Effector CD8-positive, alpha-beta T cell (primary cell): ENCODE measurements around the gene TMEM138.
"Not testable (repeated sequence)": the region's sequence is repeated elsewhere in the genome, so short reads cannot be mapped to it uniquely, and the experiment has no call there.

Experiments used
- DNase-seq: peaks from one replicate; lab custom pipeline; 2025; lab: John Stamatoyannopoulos, UW

The TMEM138 gene

GRCh38 chr11:61364012-61364675 is 2.0 kb downstream of the TMEM138 start:
- DNase-seq = no peak

DNA sequence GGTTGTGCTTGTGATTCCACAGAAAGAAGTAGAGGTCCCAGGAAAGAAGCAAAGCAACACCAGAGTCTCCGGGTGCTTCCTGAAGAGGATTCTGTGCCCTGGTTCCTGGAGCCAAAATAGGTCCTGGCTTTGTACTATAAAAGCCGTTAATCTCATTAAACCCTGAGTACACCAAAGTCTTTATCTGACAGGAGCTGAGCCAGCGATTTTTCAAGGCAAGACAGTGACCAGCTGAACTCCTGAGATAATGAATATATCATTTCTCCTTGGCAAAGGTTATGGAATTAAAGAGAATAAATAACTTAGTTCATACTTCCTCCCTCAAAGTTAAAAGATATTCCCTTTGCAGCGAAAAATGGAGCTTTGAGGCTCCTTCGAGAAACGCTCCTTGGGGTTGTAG is 5.2 kb downstream of the TMEM138 start:
- no peak for DNase-seq

GRCh38 chr11:61368646-61369045 is 6.5 kb downstream of the TMEM138 start:
- no peak for DNase-seq

GRCh38 chr11:61369372-61370348 is 7.5 kb downstream of the TMEM138 start:
- no peak for DNase-seq

DNA sequence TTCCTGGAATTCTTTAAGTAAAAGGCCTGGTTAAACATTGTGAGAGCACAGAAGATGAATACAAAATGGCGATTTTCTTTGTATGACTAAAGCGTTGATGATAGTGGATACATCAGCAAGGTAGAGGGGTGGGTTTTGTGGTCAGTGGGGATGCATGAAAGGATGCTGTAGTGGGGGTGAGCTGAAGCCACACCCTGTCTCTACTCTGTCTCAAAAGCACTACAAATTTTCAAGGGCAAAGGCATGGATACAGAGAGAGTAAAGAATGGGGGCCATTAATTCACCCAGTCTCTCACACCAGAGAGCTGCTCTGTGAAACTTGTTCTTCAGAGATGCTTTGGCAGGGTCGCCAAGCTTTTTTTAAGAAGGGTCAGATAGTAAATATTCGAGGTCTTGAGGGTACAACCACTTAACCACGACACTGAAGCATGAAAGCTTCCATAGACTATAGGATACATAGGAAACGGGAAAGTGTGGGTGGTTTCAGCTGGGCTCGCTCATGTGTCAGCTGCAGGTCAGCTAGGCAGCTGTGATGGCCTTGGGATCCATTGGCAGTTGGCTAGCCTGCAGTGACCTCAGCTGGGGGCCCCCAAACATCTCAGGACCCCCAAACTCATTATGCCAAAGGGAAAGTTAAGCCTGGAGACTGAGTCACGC is 8.3 kb downstream of the TMEM138 start:
- no peak for DNase-seq

- no peak for DNase-seq
These were observed 10.7 kb downstream of the TMEM138 start for GRCh38 chr11:61372659-61373420.

GRCh38 chr11:61375761-61376108 is 13.6 kb downstream of the TMEM138 start:
- DNase-seq = no peak

- no peak for DNase-seq
These were observed 15.4 kb downstream of the TMEM138 start for GRCh38 chr11:61377461-61378160.

DNA sequence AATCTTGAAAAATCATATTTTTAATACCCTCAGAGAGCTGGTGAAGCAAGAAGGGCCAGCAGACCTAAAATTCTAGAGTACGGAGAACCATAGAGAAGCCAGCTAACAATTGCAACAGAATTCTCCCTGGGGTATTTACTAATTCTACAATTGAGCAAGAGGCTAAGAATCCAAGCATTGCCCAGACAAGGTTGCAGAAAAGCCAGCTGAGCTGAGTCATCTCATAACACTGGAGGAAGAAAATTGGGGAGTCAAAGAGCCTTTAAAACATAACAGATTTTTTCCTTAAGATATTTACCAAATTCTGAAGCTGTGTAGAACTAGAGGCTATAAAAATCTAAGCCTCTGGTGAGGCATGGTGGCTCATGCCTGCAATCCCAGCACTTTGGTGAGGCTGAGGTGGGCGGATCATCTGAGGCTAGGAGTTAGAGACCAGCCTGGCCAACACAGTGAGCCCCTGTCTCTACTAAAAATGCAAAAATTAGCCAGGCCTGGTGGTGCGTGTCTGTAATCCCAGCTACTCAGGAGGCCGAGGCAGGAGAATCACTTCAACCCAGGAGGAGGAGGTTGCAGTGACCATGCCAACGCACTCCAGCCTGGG is 16.6 kb downstream of the TMEM138 start:
- no peak for DNase-seq

DNA sequence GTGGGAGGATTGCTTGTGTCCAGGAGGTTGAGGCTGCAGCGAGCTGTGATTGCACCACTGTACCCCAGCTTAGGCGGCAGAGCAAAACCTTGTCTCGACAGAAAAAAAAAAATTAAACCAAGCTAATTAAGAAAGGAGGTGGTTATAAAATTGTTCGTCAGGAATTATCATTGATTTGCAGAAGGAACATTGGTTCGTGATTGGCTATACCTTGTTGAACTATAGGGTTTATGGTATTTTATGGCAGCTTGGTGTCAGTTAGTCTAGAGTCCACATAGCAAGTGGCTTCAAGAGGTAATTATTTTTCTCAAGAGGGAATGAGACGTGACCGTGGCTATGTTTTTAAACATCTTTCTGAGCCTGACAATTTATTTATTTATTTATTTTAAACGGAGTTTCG is 18.7 kb downstream of the TMEM138 start:
- no peak for DNase-seq

DNA sequence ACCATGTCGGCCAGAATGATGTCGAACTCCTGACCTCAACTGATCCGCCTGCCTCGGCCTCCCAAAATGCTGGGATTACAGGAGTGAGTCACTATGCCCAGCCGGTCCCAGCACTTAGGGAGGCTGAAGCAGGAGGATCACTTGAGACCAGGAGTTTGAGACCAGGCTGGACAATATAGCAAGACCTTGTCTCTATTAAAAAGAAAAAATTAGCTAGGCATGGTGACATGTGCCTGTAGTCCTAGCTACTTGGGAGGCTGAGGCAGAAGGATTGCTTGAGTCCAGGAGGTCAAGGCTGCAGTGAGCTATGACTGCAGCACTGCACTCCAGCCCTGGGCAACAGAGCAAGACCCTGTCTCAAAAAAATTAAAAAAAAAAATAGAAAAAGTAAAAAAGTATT is 21.7 kb downstream of the TMEM138 start:
- not testable (repeated sequence) for DNase-seq

DNA sequence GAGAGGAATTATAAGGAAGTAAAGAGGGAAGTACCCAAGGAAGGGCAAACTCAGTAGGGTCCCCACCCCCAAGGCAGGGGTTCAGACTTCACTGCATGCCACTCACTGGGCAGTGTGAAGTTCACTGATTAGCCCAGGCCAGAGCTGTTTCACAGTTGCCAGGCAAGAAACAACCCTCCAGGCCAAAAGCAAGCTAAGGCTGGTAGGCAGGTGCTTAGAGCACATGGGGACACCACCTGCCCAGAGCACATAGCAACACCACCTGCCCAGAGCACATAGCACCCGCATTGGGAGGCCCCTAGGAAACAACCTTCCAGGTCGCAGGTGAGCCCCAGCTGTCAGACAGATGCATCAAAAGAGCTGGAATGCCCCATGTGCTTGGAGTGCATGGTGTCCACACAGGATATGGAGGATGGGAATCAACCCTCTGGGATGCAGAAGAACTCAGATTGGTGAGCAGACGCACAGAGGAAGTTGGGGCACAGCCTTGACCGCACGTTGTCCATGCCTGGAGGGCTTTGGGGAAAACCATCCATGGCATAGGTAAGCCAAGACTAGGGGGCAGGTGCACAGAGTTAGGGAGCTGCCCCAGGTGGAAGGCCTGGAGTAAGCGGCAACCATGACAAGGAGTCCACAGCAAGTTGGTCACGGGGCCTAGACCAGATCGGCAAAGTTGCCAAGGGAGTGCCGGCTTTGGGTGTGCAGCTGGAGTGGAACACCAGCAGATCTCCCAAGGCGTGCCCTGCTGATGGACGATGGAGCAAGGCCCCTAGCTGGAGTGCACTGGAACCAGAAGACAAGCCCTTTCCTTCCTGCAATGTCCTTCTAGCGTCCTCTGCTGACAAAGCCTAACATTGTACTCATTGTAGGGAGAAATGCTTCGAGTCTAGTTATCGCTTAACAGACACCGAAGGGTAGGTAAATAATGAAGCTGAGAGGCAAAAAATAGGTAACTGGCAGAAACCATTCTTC is 22.4 kb downstream of the TMEM138 start:
- no peak for DNase-seq

DNA sequence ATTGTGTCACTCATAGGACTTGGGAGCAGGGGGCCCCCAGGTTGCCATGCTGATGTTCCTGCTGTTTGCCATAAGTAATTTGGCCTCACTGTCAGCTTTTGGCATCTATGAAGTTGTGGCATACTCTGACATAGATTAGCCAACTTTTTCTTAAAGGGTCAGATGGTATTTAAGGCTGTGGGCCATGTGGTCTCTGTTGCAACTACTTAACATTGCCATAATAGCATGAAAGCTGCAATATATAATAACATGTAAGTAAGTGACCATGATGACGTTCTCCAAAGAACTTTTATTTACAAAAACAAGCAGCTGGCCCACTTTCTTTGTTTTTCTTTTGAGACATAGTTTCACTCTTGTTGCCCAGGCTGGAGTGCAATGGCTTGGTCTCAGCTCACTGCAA is 28.0 kb downstream of the TMEM138 start:
- DNase-seq = no peak

GRCh38 chr11:61392981-61393595 is 30.9 kb downstream of the TMEM138 start:
- no peak for DNase-seq

- DNase-seq = no peak
These were observed 39.0 kb downstream of the TMEM138 start for GRCh38 chr11:61401173-61401572.

GRCh38 chr11:61401573-61401972 is 39.4 kb downstream of the TMEM138 start:
- DNase-seq = no peak

DNA sequence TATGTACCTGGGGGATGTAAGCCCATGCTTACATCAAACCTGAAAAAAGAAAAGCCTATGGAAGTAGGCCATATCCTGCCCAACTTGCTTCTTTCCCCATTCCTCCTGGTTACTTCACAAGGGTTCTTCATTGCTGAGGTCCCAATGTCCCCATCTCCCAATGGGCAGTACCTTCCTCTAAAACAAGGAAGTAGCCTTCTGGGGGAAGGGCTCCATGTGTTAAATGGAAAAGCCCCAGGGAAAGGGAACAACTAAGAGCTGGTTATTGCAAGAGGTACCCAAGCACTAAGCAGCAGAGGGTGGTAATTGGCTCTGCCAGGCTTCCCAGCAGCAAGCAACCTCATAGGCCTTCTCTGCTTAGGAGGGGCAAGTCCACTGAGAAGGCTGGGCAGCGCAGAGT is 41.5 kb downstream of the TMEM138 start:
- DNase-seq = no peak

- no peak for DNase-seq
These were observed 41.9 kb downstream of the TMEM138 start for GRCh38 chr11:61404103-61404502.

DNA sequence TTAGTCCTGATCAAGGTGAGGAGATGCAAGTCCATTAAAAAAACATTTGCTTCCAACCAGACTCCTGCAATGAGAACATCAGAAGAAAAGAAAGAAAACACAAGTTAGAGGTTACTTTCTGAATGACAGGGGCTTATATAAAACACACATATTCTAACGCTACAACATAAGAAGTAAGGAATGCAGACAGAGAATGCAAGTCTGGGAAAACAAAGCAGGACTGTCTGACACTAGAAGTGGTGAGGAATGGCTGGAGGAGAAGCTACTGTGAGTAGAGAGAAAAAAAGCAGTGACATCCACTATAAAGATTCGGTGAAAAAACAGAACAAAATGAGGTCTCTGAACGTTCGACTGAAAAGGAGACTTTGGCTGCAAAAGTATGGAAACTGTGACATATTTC is 42.5 kb downstream of the TMEM138 start:
- DNase-seq = no peak
